Common myeloid progenitor, CD34-positive (primary cell): ENCODE data around the gene CDC42BPA. TPM values are rescaled to one million over a fixed set of nuclear protein-coding genes. Genes with fewer than 3 reads are reported as not detected.

Experiments
- CTCF ChIA-PET: fragments of 350-600 bp; sonication (Branson Sonifier 250); formaldehyde crosslinking; loops from one replicate; lab custom pipeline; 2021; ENCODE audit warnings: antibody characterized with exemption; lab: Charles Lee
- POLR2A ChIA-PET: fragments of 350-600 bp; sonication (Branson Sonifier 250); formaldehyde crosslinking; loops from one replicate; lab custom pipeline; 2021; ENCODE audit warnings: antibody characterized with exemption; lab: Charles Lee
- DNase-seq, 3 donors: peaks; one replicate each; pipeline versions ENCODE4 v3.0.0 to v3.0.0-alpha.2; 2013
- H3K27ac ChIP-seq, 2 experiments: 1 replicate in 1 of 2; 2 replicates in 1 of 2; pipeline ENCODE4 v1.7.0; 2013; ENCODE audit warnings: inconsistent platforms in 2 of 2, low read length in 2 of 2, mild to moderate bottlenecking in 2 of 2, low read depth in 1 of 2, moderate library complexity in 1 of 2; ENCODE audit not compliant: severe bottlenecking in 2 of 2, insufficient read depth in 1 of 2, poor library complexity in 1 of 2
- H3K27me3 ChIP-seq, 5 experiments: replicated peaks in 2 of 5; 1 replicate in 3 of 5; 2 replicates in 2 of 5; pipeline versions ENCODE4 v1.6.1 to v1.7.0; 2013; ENCODE audit warnings: low read length in 4 of 5, mild to moderate bottlenecking in 2 of 5, moderate library complexity in 2 of 5, inconsistent platforms in 1 of 5; ENCODE audit not compliant: insufficient read depth in 5 of 5, control insufficient read depth in 4 of 5
- H3K36me3 ChIP-seq, 4 experiments: 1 replicate in 2 of 4; 2 replicates in 2 of 4; pipeline versions ENCODE4 v1.6.1 to v1.7.0; 2013; ENCODE audit warnings: low read length in 3 of 4, control low read depth in 1 of 4, mild to moderate bottlenecking in 1 of 4; ENCODE audit not compliant: control insufficient read depth in 4 of 4, insufficient read depth in 4 of 4
- H3K4me1 ChIP-seq, 4 experiments: 1 replicate in 3 of 4; 2 replicates in 1 of 4; pipeline versions ENCODE4 v1.6.1 to v1.7.1; 2013; ENCODE audit warnings: low read length in 3 of 4, mild to moderate bottlenecking in 3 of 4, control low read depth in 1 of 4, inconsistent platforms in 1 of 4, moderate library complexity in 1 of 4; ENCODE audit not compliant: control insufficient read depth in 4 of 4, insufficient read depth in 4 of 4; ENCODE audit errors: control extremely low read depth in 1 of 4
- H3K4me3 ChIP-seq, 7 experiments: 1 replicate in 4 of 7; 2 replicates in 3 of 7; pipeline versions ENCODE4 v1.5.1 to v1.7.0; 2013; ENCODE audit warnings: mild to moderate bottlenecking in 7 of 7, low read length in 6 of 7, moderate library complexity in 6 of 7, inconsistent platforms in 2 of 7, low read depth in 2 of 7, control low read depth in 1 of 7; ENCODE audit not compliant: insufficient read depth in 4 of 7, control insufficient read depth in 1 of 7; ENCODE audit errors: extremely low read depth in 1 of 7
- H3K9me3 ChIP-seq, 5 experiments: 1 replicate in 4 of 5; 2 replicates in 1 of 5; pipeline versions ENCODE4 v1.6.1 to v1.7.1; 2013; ENCODE audit warnings: low read length in 4 of 5, mild to moderate bottlenecking in 2 of 5, inconsistent platforms in 1 of 5, low read depth in 1 of 5, moderate library complexity in 1 of 5; ENCODE audit not compliant: control insufficient read depth in 4 of 5, insufficient read depth in 2 of 5; ENCODE audit errors: control extremely low read depth in 1 of 5
- WGBS: methylation state at CpG from one replicate; pipeline ENCODE4 v1.1.5; 2013; ENCODE audit not compliant: insufficient coverage; 5-methylcytosine and 5-hydroxymethylcytosine counted together
- polyA plus RNA-seq: library from polyadenylated mRNA; unstranded; fragments of 120-200 nt; gene quantifications from one replicate; pipeline ENCODE4 v1.2.1, GENCODE V29; 2013

The CDC42BPA gene, protein sequence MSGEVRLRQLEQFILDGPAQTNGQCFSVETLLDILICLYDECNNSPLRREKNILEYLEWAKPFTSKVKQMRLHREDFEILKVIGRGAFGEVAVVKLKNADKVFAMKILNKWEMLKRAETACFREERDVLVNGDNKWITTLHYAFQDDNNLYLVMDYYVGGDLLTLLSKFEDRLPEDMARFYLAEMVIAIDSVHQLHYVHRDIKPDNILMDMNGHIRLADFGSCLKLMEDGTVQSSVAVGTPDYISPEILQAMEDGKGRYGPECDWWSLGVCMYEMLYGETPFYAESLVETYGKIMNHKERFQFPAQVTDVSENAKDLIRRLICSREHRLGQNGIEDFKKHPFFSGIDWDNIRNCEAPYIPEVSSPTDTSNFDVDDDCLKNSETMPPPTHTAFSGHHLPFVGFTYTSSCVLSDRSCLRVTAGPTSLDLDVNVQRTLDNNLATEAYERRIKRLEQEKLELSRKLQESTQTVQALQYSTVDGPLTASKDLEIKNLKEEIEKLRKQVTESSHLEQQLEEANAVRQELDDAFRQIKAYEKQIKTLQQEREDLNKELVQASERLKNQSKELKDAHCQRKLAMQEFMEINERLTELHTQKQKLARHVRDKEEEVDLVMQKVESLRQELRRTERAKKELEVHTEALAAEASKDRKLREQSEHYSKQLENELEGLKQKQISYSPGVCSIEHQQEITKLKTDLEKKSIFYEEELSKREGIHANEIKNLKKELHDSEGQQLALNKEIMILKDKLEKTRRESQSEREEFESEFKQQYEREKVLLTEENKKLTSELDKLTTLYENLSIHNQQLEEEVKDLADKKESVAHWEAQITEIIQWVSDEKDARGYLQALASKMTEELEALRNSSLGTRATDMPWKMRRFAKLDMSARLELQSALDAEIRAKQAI (N-terminal part only)
- polyA plus RNA-seq: 17.5 TPM

DNA sequence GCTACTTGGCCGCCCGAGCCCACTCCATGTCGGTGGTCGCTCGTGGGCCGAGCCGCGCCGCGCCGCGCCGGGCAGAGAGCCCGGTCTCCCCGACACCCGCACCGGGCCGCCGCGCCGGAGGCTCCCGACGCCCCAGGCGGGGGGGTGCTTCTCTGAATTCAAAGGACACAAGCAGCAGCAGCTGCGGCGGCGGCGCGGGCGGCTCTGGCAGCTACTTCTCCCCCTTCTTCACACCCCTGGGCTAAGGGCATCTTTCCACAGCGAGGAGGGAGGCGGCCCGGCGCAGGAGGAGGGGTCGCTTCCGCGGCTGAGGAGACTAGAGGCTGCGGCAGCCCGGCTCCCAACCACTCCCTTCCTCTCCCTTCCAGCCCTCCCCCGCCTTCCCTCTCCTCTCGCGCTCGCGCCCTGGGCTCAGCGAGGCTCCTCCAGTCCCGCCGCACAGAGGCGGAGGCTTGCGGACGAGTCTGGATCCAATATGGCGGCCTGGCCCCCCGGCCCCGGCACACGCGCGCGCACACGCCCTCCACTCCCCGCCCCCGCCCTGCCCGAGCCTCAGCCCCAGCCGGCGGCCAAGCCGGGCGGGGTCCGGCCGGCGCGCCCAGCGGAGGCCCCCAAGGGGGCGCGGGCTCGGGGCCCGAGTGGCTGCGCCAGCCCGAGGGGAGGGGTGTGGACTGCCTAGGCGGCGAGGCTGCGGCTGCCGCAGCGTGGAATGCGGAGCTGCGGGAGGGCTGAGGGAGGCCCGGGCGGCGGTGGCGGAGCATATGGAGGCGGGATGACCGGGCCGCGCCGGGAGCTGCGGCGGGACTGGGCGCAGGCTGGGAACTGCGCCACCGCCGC, at the start of gene CDC42BPA:
Gene CDC42BPA (minus strand): TSS at position 477 of the 837 bp plus-strand sequence. CDS start 1,310 bp downstream, outside the sequence.
- ChIA-PET POLR2A (no interaction called here), CTCF (interaction anchor here (0.7 kb wide), 1 partner anchor 74 kb away, joined by 3 read pairs; no protein-coding TSS in a partner anchor)
- Histone ChIP-seq H3K27me3 (peaks cover 0 to 5% (median 0%) of the 10 kb centered on the region in 5 experiments), H3K9me3 (no peaks in the 10 kb centered on the region), H3K4me3 (peak within 1 kb of the TSS; percentile 78 to 96 (median 90)), H3K27ac (peak within 1 kb of the TSS in 1 of 2 experiments; percentile 79), H3K4me1 (peaks cover 16 to 36% (median 26%) of the 10 kb centered on the region in 4 experiments), H3K36me3 (no peaks in the 10 kb centered on the region)
- under 1% methylated on average over 86 of the region's 98 CpGs for WGBS
- peak; percentile 72 to 91 (median 83) for DNase-seq

- CTCF ChIA-PET: interaction anchor here (1.3 kb wide), 1 partner anchor 45 kb away, joined by 3 read pairs; no protein-coding TSS in a partner anchor
Measured at GRCh38 chr1:227368009-227368408, 49.7 kb upstream of the CDC42BPA start.

DNA sequence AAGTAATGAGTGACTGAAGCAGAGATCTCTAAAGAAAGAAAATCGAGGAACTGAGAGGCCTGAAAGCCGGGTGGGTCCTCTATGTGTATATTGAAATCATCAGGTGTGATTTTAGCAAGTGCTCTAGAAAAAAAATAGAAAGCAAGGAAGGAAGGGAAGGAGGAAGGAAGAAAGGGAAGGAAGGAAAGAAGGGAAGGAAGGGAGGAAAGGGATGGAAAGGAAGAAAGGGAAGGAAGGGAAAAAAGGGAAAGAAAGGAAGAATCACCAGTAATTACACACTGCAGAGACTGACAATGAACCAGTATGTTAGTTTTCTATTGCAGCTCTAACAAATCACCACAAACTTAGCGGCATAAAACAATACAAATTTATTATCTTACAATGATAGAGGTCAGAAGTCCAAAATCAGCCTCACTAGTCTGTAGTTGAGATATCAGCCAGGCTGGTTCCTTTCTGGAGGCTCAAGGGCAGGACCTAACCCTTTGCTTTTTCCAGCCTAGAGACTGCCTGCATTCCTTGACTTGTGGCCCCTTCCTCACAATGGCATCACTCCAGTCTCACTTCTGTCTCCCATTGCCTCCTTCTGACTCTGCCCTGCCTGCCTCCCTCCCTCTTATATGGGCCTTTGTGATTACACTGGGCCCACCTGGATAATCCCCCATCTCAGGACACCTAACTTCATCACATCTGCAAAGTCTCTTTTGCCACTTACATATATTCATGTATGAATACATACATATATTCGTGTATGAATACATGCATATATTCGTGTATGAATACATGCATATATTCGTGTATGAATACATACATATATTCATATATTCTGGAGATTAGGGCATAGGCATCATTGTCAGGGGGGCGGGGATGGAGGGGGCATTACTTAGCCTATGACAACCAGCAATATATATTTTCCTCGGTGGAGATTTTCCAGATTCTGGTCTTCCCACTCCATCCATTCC, 47.5 kb upstream of the CDC42BPA start:
- Histone ChIP-seq H3K4me1 (no peaks in the 10 kb centered on the region), H3K9me3 (no peaks in the 10 kb centered on the region), H3K27me3 (no peaks in the 10 kb centered on the region), H3K4me3 (no peak overlapping the region), H3K27ac (no peak overlapping the region), H3K36me3 (no peaks in the 10 kb centered on the region)
- ChIA-PET POLR2A (no interaction called here), CTCF (no interaction called here)
- no peak for DNase-seq
- WGBS: 95% methylated on average over 4 of the region's 8 CpGs

More at GRCh38 chr1:227368009-227368408, 49.7 kb upstream of the CDC42BPA start:
- WGBS: 91% methylated on average over 1 of the region's 1 CpG
- no peak for DNase-seq
- Histone ChIP-seq H3K27me3 (no peaks in the 10 kb centered on the region), H3K27ac (no peak overlapping the region), H3K36me3 (no peaks in the 10 kb centered on the region), H3K9me3 (no peaks in the 10 kb centered on the region), H3K4me3 (no peak overlapping the region), H3K4me1 (no peaks in the 10 kb centered on the region)
- POLR2A ChIA-PET: no interaction called here

DNA sequence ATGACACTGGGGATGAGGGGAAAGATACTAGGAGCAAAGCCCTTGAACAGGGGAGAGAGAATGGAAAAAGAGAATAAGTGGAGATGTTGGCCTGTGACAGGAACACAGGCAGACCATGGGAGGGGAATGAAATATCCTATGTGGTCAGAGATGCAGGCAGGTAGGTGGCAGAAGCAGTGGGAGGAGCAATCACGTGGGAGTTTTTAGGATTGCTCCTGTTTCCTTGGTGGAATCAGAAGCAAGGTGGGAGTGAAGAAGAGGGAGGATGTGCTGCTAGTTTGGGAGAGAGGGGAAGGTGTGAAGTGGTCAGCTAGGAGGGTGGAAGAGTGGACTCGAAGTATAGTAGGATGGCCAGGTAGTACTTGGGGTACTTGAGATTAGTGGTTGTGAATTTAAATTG, 46.4 kb upstream of the CDC42BPA start:
- CTCF ChIA-PET: no interaction called here
- WGBS: 92% methylated on average over 2 of the region's 2 CpGs
- H3K4me3 ChIP-seq: no peak overlapping the region

DNA sequence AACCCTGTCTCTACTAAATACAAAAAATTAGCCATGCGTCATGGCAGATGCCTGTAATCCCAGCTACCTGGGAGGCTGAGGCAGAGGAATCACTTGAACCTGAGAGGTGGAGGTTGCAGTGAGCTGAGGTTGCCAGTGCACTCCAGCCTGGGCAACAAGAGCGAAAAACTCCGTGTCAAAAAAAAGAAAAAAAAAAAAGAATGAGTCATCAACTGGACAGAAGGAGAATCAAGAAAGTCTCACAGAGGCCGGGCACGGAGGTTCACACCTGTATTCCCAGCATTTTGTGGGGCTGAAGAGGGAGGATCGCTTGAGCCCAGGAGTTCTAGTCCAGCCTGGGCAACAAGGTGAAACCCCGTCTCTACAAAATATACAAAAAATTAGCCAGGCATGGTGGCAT, 45.5 kb upstream of the CDC42BPA start:
- no peak for DNase-seq
- Histone ChIP-seq H3K4me1 (no peaks in the 10 kb centered on the region), H3K4me3 (no peak overlapping the region), H3K27ac (no peak overlapping the region), H3K27me3 (no peaks in the 10 kb centered on the region), H3K36me3 (no peaks in the 10 kb centered on the region), H3K9me3 (no peaks in the 10 kb centered on the region)
- ChIA-PET CTCF (no interaction called here), POLR2A (no interaction called here)
- 100% methylated on average over 4 of the region's 7 CpGs for WGBS

More for the DNA sequence above, 46.4 kb upstream of the CDC42BPA start:
- no peak for DNase-seq
- Histone ChIP-seq H3K36me3 (no peaks in the 10 kb centered on the region), H3K9me3 (no peaks in the 10 kb centered on the region), H3K27ac (no peak overlapping the region), H3K27me3 (no peaks in the 10 kb centered on the region), H3K4me1 (no peaks in the 10 kb centered on the region)
- POLR2A ChIA-PET: no interaction called here

- no CpG with 5 or more reads among the region's 1 CpG for WGBS
- Histone ChIP-seq H3K4me3 (no peak overlapping the region), H3K27me3 (no peaks in the 10 kb centered on the region), H3K27ac (no peak overlapping the region), H3K4me1 (no peaks in the 10 kb centered on the region), H3K36me3 (no peaks in the 10 kb centered on the region), H3K9me3 (no peaks in the 10 kb centered on the region)
- ChIA-PET POLR2A (no interaction called here), CTCF (no interaction called here)
- DNase-seq: no peak
Measured at GRCh38 chr1:227362039-227362438, 43.7 kb upstream of the CDC42BPA start.
